Measurements from ENCODE around the gene MXRA8.
"Not testable (repeated sequence)": the region's sequence is repeated elsewhere in the genome, so short reads cannot be mapped to it uniquely, and the experiment has no call there.

Gene MXRA8

DNA sequence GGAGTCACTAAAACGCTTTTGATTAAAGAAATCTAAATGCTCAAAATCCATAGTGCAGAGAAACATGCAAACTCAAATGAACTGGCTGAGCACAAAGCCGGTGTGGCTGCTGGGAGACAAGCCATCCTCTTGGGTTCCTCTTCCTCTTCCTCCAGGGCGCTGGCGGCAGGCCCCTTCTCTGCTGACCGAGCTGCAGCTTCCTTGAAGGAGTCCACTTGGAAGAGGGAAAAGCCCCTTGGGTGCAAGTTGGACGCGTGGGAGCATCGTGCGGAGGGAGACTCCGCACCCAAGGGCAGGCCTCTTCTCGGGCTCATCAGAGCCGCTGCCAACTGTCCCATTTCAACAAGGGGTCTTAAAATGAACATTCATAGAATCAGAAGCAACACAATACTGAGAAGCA, 32.9 kb upstream of the MXRA8 start:
- DNase-seq (ENCODE audit: low read depth): no peak

- DNase-seq (ENCODE audit: low read depth): no peak
These were observed 32.3 kb upstream of the MXRA8 start for GRCh38 chr1:1390675-1391074.

GRCh38 chr1:1388078-1388472, 29.7 kb upstream of the MXRA8 start:
- DNase-seq (ENCODE audit: low read depth): no peak

DNA sequence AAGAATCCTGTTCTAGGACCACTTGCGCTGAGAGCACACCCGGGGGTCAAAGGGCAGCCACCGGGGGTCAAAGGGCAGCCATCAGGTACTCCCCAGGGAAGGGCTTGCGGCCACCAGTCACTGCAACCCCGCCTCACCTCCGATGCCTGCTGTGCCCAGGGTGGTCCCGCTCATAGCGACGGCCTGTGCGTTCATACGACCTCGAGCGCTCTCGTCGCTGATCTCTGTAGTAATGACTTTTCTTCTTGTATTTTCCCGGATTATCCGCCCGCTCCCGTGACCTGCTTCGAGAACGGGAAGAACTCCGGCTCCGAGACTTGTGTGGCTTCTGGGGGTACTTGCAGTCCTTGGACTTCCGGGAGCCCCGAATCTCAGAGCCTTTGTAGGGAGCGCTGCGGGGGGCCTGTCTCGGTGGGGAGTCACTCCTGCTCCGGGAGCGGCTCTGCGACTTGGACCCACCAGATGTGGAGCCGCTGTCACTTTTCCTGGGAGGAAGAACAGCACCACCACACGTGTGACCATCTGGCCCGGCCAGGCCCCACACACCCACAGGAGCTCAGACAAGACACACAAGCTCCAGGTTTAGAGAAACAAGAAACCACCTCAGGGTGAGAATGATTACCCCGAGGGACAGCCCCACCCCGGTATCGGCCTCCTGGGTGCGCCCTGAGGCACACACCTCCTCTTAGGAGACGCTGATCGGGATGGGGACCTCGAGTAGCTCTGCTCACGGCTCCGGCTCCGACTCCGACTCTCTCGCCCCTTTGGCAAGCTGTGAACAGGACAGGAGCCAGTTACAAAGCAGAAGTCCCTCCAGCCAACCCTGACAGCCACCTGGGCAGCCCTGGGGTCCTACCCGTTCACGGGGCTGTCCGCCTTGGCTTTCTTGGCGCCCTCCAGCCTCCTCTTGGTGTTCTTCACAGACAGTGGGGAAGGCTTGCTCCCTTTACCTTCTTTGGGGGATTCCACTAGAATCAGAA, 29.0 kb upstream of the MXRA8 start:
- no peak for DNase-seq (ENCODE audit: low read depth)

DNA sequence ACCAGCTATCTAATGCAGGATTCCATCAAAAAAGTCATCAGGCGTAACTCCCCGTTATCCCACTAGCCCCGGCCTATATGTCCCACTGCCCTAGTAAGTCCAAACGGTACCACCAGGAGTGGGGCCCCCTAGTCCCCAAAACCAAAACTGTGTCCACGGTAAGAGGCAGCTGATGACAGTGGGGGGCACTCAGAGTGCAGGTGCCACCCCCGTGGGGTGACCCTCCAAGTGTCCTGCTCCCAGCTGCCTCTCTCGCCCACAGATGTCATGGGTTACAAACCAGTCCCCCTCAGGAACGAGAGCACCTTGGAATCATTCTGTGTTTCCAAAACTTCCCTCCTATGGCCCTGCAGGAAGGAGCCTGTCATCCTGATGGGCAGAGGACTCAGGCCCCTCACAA, 27.6 kb upstream of the MXRA8 start:
- DNase-seq (ENCODE audit: low read depth): no peak

GRCh38 chr1:1385339-1385738, 27.0 kb upstream of the MXRA8 start:
- DNase-seq (ENCODE audit: low read depth): not testable (repeated sequence)

- no peak for DNase-seq (ENCODE audit: low read depth)
These were observed 22.9 kb upstream of the MXRA8 start for GRCh38 chr1:1381294-1381693.

GRCh38 chr1:1380860-1381259, 22.5 kb upstream of the MXRA8 start:
- no peak for DNase-seq (ENCODE audit: low read depth)

GRCh38 chr1:1377540-1378205, 19.3 kb upstream of the MXRA8 start:
- no peak for DNase-seq (ENCODE audit: low read depth)

DNA sequence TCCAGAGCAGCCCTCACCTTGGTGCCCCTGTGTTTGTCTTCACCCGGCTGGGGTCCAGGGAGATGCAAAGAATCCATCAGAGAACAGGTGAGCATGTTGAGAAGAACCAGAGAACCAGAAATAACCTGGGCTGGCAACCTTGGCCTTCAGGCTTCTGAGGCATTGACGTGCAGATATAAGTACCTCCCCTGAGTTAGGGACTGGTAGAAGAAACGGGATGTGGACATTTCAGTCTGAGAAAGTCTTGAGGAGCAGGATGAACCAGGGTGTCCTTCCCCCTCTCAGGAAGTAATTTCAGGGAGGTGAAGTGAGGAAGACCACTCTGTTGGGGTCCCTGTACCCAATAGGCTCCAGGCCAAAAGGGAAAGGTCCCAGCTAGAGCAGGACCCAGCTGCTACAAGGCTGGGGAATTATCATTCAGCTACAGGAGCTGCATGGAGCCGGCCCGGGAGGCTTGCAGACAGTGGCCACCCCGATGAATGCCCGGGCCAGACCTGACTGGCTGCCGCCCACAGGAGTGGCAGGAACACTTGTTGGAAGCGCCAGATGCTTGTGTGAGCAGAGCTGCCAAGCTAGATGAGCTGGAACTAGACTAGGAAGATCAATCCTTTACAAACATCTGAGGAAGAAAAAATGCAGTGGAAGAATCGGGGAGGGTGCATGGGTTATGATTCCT, 18.3 kb upstream of the MXRA8 start:
- DNase-seq (ENCODE audit: low read depth): no peak

DNA sequence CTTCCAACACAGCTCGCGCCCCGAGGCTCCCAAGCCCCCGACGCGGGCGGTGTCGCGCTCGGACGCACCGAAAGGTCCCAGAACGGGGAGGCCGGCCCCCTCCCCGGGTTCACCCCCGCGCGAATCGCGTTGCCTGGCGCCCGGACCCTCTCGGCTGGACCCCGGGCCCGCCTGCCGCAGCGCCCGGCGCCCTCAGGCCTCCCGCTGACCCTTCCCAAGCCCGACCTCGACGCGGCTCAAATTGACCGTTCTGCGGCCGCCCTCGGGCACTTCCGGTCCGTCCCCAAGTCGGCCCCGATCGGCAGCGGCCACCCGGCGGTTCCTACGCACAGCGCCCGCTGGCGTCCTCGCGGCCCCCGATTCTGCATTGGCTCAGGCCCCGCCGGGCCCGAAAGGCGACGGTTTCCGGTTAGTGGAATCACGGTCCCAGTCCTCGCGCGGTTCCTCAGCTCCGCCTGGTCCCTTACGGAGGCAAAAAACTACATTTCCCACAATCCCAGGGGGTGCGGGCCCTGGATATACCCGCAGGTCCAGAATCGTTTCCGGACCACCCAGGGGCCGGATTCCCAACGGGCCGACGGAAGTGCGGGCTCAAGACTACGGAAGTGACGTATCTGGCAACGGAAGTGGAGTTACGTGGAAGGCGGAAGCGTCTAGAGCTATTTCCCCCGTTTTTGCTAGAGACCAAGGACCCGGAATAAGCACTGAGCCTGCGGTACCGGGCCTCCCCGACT, 16.7 kb upstream of the MXRA8 start, which contains the start of gene AURKAIP1:
AURKAIP1 (minus strand) TSS at position 279 of the 734 bp plus-strand sequence. CDS start 451 bp downstream, outside the sequence.
- peak; percentile 98 for DNase-seq (ENCODE audit: low read depth)

DNA sequence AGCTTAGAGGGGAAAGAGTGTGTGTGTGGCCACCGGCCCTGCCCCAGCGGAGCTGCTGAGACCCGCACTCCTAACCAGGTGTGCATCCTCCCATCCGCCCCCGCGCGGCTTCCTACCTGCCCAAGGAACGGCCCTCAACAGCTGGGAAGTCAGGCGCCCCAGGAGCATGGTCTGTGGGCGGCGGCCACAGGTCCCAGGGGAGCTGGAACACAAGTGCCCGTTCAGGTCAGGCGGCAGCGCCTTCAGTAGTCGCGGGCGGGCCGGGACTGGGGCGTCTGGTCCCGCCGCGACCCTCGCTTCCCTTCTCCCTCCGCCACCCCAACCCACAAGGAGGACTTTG, 16.2 kb upstream of the MXRA8 start:
- DNase-seq (ENCODE audit: low read depth): no peak

- no peak for DNase-seq (ENCODE audit: low read depth)
These were observed 15.6 kb upstream of the MXRA8 start for GRCh38 chr1:1373815-1374588.

DNA sequence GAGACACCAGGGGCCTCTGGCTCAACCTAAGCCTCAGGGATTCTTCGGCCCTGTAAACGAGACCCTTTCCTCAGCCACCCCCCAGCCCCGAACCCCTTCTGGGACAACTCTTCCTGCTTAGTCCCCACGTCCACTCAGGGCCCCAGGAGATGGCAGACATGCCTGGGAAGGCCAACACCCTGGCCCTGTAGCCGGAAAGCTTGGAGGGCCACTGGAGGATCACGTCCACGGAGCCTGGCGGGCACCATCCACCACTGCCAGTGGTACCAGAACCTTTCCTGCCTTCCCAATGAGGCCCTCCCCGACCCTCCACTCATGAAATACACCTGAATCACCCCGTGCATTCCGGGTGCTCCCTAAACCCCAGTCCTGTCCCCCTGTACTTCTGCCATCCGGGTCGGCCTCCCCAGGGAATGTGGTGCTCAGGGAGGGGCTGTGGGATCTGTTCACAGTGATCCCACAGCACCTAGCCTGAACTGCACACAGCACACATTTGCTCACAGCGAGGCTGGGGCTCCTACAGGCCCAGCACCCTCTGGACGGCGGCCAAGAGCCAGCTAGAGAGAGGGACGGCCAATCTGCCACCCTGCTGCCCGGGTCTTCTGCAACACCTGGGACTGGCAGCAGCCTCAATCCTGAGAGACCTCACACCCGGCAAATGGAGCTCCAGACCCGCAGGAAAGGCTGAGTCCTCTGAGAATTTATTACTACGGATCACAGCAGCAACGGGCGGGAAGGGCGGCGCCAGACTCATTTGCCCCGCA, 14.9 kb upstream of the MXRA8 start:
- DNase-seq (ENCODE audit: low read depth): no peak

GRCh38 chr1:1371746-1372711, 13.7 kb upstream of the MXRA8 start:
- no peak for DNase-seq (ENCODE audit: low read depth)

DNA sequence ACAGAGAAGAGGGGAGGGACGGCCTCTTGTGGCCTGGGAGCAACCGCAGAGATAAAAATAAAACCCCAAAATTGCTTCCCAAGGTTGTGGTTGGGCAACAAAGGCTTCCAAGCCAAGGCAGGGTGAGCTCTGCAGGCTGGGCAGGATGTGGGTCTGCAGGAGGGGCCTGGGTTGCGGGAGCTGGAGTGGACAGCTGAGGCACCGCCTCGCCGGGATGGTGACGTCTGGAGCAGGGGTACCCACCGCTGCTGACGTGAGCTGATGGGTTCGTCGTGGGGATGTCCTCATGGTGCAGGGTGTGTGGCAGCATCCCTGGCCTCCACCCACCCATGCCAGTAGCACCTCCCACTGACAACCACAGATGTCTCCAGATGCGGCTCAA, 13.0 kb upstream of the MXRA8 start:
- DNase-seq (ENCODE audit: low read depth): no peak

DNA sequence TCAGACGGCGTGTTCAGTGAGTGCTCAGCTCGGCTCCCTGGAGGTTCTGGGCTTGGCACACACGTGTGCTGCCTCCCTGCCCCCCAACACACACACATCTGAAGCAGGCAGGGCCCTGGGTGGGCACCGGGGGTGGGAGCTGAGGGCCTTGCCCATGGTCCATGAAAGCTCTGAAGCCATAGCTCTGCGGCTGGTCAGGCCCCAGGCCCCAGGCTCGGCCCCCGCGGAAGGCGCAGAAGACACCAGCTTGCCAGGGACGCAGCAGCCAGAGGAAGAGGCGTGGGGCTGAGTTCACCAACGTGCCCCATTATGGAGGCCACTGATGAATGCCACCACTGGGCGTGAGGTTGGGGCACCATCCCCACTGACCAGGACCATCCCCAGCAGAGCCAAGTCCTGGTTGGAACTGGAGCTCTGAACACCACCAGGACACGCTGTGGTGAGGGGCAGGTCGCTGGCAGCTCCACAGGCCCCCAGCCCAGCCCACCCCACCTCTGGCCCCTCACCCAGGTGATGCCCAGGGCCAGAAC, 12.5 kb upstream of the MXRA8 start:
- no peak for DNase-seq (ENCODE audit: low read depth)

GRCh38 chr1:1370094-1370493, 11.7 kb upstream of the MXRA8 start:
- not testable (repeated sequence) for DNase-seq (ENCODE audit: low read depth)

DNA sequence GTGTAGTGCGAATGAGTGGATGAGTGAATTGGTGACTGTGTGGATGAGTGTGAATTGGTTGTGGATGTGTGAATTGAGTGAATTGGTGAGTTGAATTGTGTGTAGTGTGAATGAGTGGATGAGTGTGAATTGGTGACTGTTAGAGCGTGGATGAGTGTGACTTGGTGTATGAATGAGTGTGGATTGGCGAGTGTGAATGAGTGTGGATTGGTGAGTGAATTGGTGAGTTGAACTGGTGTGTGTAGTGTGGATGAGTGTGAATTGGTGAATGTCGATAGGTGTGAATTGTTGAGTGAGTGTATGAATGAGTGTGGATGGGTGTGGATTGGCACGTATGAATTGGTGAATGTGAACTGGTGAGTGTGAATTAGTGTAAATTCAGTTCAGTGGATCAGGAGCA, 9.0 kb upstream of the MXRA8 start:
- DNase-seq (ENCODE audit: low read depth): no peak
